Anterior cingulate cortex (tissue), 58 donors: ENCODE results near the gene SLC18A3.
A peak's percentile ranks its signal among the peaks of the same experiment; 100 is the strongest.

Experiments used
- DNase-seq, 58 donors: peaks; one replicate each; lab custom pipeline; 2025; lab: John Stamatoyannopoulos, UW

The SLC18A3 gene

DNA sequence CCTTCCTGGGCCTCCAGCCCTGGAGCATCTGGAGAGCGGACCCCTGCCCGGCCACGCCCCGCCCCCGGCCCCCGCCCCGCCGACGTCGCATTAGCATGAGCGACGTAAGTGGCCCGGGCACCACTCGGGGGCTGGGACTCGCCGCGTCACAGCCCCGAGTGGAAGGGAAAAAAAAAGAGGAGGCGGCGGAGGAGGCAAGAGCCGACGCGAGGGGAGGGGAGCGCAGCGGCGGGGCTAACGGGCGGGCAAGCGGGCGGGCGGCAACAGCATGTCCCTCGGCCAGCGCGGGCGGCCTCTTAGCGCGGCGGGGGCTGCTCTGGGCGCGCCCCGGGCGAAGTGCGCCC is at the start of gene SLC18A3:
SLC18A3 (plus strand) TSS at position 197 of the 344 bp plus-strand sequence. CDS start 431 bp downstream, outside the sequence.
- DNase-seq, result no peak

DNA sequence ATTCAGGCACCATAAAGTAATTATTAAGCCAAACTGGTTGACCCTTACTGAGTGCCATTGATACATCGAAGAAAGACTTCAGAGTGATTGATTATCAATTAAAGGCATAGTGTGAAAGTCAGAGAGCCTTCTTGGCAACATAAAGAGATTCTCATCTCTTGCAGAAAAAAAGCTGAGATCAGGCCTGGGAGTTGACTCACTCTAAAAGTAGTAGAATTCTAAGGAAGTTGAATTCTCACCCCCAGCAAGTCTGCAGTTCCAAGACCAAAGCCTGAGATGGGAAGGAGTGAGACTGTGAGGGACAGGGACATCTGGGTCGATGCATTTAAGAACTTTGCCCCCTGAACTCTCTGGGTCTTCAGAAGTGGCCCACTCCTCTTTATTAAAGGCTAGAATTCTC is 49.6 kb upstream of the SLC18A3 start:
- no peak for DNase-seq

DNA sequence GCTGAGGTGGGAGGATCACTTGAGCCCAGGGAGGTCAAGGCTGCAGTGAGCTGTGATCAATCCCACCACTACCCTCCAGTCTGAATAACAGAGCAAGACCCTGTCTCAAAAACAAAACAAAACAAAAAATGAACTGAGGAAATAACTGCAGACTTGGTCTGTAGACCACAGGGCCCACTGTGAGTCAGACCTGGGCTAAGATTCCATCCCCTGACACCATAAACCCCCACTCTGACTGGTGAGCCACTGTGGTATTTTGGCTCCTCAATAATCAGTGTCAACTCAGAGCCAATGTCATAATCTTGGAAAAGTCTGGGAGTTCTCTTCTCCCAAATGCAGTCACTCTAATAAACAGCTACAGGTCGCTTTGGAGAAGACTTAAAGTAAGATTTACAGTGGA is 47.2 kb upstream of the SLC18A3 start:
- DNase-seq, result no peak

DNA sequence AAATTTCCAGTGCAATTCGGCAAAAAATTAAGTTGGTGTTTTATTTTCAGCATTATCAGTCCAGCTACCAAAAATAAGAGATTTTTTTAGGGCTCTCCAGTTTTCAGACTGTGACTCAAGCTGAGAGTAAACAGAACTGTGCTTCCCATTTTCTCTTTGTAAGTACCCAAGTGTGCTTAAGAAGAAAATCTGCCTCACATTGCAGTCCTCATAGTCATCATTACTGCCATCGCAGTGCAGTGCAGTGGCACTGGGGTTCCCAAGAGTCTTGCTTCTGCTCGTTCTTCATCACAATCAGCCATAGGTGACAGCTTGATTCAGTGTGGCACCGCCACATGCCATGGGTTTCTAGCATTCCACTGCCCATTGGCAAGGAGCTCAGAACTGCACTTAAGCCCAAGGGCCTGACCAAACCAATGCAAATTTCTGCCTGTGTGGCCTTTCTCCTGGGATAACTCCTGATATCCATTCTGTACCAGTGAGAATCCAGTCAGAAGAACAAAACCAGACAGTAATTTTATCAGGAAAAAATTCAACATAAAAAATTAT is 45.6 kb upstream of the SLC18A3 start:
- DNase-seq, result no peak

DNA sequence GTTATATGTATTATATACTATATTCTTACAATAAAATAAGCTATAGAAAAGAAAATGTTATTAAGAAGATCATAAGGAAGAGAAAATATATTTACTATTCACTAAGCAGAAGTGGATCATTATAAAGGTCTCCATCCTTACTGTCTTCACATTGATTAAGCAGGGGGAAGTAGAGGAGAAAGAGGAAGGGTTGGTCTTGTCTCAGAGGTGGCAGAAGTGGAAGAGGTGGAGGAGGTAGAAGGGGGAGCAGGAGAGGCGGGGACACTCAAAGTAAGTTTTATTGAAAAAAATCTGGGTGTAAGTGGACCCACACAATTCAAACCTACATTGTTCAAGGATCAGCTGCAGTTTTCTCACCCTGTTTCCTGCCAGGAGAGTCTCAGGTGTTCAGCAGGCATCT is 42.3 kb upstream of the SLC18A3 start:
- no peak for DNase-seq

DNA sequence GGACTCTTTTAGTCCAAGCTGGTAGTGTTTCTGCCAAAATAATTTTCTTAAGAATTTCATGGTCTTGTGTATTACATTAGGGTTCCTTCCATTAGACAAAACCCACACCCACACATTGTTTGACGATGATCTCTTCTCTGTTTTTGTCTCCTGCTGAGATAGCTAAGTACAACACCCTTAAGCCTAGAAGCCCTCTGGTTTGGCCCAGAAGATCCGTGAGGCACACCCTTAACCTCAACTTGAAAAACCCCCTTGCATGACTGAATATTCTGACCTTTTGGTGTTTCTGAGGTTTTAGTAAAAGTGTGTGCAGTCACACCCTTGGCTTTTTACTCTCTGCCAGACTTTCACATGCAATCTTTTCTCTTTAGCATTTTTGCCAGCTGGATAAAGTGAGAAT is 41.9 kb upstream of the SLC18A3 start:
- no peak for DNase-seq

DNA sequence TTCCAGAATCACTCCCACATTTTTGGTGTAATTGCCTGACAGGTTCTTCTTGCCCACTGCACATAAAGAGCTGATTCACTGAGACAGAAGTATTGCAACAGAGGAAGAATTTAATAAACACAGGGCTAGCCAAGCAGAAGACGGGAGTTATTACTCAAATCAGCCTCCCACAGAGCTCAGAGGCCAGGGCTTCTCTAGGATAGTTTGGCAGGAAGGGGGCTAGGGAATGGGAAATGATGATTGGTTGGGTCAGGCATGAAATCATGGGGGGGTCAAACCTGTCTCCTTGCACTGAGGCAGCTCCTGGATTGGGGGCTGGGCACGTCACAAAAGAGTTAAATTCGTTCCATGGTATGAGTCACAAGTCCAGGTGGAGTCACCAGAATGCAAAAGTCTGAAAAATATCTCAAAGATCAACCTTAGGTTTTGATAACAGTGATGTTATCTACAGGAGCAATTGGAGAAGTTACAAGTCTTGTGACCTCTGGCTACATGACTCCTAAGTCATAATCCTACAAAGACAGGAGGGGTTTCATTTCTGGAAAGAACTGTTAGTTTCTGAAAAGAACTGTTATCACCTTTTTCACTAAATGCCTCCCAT is 41.0 kb upstream of the SLC18A3 start:
- DNase-seq, result peak in 2 of 58 donors; percentile 3 to 10

DNA sequence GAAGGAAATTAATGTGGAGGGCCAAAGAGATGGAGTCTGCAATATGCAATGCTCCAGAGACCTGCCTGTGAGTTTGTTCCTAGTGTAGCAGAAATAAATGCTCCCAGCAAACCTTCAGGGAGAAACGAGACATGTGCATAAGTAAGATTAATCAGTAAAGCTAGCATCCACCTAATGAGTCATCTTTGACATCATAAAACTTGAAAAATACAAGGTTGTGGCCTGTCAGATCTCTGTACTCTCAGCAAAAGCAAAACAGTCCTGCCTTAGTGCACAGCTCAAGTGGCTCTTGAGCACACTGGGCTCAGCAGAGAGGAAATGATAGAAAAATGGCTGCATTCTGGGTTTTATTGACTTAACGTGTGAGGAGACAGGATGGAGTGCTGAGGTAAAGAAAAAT is 38.7 kb upstream of the SLC18A3 start:
- DNase-seq, result no peak

DNA sequence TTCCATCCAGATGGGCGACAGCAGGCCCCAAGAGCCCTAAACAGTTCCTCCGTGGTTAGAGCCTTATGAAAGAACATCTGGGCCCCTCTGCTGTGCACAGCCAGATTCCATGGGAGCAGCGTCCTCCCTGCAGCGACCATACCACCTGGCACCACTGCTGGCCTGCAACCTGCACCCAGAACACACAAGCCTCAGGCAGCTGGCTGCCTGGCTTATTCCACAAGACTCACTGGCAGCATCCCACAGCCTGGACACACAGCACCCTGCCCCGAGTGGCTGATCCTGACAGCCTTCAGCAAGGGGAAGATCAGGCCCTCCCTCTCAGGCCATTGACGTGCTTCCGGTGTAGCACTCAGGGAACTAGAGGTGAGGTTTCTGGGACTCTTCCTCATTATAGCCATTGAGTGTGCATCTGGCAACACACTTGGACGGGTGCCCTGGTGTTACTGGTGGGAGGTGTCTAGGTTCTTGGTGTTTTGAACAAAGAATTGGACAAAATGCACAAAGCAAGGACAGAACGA is 37.5 kb upstream of the SLC18A3 start:
- DNase-seq, result no peak

DNA sequence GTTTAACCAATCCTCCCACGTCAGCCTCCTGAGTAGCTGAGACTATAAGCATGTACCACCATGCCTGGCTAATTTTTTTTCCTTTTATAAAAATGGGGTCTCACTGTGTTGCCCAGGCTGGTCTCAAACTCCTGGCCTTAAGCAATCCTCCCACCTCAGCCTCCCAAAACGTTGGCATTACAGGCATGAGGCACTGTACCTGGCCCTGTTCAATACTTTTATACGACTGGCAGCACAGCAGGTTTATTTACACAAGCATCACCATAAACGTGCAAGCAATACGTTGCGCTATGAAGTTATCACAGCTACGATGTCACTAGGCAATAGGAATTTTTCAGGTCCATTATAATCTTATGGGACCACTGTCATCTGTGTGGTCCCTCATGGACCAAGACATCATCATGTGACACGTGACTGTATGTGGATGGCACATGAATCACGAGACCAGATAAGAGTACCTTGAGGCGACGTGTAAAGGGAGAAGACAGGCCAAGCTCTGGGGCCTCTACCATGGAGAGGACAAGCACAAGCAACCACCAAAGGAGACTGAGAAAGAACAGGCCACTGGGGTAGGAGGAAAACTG is 34.5 kb upstream of the SLC18A3 start:
- DNase-seq, result no peak

DNA sequence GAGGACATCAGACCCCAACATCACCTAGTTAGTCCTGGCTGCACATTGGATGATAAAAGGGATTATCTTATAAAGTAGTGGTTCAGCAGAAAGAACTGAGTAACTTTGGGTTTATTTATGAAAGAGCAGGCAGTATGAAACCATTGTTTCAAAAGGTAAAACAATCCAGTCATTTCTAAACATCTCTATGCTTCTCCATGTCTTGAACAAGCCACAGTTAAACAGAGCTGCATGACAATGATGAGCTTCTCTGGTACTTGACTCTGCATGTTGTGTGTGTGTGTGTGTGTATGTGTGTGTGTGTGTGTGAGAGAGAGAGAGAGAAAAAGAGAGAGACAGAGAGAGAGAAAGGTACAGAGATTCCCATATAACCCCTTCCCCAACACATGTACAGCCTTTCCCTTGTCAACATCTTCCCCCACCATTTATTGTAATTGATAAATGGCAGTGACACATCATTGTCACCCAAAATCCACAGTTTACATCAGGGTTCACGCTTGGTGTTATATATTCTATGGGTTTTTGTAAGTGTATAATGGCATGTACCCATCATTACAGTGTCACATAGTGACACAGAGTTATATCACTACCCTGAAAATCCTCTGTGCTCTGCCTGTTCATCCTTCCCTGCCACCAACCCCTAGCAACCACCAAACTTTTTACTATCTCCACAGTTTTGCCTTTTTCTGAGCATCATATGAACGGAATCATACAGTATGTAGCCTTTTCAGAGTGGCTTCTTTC is 32.8 kb upstream of the SLC18A3 start:
- no peak for DNase-seq

DNA sequence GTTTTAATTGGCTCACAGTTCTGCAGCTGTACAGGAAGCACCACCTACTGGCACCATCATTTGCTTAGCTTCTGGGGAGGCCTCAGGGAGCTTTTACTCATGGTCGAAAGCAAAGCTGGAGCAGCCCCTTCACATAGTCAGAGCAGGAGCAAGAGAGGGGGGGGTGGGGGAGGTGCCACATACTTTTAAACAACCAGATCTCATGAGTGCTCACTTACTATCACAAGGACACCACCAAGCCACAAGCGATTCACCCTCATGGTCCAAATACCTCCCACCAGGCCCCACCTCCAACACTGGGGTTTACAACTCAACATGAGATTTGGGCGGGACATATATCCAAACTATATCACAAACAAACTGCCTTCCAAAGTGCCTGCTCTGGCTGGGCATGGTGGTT is 31.7 kb upstream of the SLC18A3 start:
- DNase-seq, result no peak

DNA sequence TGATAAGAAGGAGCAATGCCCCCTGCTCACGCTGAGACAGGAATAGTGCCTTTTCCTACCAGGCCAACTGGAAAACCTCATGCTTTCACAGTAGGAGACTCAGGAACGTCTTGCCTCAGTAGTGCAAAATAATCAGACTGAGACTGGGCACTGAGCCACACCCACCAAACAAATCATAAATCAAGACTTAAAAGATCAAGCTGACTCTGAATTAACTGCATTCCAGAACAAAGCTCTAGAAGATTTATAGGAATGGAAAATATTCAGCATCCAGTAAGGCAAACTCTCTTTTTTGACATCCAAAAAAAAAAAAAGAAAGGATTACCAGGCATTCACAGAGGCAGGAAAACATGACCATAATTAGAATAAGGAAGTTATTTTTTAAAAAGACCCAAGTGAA is 30.5 kb upstream of the SLC18A3 start:
- no peak for DNase-seq

DNA sequence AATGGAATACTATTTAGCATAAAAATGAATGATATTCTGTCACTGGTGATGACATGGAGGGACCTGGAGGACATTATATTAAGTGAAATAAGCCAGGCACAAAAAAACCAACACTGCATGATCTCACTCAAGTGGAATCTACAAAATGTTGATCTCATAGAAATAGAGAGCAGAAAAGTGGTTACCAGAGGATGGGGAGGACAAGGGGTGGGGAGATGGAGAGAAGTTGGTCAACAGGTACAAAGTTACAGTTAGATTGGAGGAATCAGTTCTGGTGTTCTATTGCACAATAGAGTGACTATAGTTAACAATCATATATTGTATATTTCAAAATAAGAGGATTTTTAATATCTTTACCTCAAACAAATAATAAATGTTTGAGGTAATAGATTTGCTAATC is 24.7 kb upstream of the SLC18A3 start:
- no peak for DNase-seq

DNA sequence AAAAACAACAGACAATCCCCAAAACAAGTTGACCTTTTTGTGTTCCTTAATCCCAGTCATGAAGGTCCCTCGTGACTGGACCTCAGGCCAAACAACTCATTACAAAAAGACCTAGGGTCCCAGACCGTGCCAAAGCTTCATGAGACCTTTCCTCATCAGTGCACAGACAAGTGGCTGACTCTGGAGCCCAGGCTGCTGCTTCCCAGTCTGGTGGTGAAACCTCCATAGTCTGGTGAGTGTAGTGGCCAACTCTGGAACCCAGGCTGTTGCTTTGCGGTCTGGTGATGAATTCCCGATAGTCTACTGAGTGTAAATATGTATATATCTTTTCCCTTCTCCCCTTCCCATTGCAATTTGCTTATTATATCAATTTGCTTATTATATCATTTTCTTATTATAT is 22.1 kb upstream of the SLC18A3 start:
- no peak for DNase-seq

DNA sequence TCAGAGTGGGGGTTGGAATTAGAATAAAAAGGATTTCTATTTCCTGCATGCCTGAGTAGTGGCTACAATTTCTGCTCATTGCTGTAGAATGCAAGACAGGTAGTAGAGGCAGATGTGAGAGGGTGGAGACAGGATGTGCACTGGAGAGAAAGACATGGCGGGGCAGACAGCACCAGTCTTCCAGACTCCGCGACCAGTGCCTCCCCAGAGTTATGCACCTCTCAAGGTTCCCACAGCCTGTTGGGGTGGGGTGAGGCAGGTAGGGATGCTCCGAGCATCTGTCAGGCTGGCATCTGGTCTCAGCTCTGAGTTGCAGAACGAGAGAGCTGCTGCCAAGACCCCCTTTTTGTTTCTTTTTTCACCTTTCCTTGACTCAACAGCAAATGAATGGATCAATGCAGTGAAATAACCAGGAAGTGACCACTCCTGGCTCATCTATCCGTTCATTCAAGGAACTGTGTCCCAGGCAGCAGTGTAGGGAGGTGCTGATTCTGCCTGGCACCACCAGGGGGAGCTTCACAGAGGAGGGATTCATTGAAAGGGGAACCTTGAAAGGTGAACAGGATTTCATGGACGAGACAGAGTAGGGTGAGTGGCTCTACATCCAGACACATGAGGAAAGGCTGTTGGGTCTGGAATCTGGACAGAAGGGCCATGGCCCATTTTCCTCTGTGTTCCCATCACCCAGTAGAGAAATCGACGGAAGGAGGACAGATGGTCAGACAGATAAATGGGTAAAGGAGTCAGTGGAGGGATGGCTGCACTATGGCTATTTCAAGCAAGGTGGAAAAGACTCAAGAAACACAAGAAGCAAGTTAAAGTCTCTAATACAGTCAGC is 17.2 kb upstream of the SLC18A3 start:
- peak in 25 of 58 donors; percentile 4 to 56 (median 16) for DNase-seq

DNA sequence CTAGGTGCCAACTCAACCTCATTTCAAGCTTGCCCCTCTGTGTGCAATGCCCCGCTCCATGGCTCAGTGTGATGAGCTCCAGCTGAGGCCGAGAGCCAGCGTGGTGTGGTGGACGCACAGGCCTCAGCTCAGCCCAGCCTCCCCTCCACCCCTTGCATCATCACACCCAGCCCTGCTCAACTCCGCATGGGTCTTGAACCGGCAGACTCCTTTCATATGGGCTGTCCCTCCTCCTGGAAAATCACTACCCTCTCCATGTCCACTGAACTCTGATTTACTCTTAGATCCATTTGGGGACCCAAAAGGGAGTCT is 16.6 kb upstream of the SLC18A3 start:
- no peak for DNase-seq

DNA sequence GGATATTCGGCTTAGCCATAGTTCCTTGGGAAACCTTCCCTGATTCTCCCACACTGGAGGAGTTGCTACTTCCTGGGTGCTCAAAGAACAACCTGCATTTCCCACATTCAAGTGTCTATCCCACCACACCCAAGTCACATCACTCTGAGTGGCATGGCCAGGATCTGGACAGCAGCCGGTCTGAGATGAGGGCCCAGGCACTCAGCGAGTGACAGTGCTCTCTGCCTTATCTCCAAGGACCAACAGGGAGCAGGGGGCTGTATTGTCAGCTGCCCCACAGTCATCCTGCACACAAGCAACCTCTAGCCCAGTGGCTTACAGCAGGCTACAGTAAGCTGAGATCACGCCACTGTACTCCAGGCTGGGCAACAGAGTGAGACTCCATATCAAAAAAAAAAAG is 16.1 kb upstream of the SLC18A3 start:
- DNase-seq, result no peak

DNA sequence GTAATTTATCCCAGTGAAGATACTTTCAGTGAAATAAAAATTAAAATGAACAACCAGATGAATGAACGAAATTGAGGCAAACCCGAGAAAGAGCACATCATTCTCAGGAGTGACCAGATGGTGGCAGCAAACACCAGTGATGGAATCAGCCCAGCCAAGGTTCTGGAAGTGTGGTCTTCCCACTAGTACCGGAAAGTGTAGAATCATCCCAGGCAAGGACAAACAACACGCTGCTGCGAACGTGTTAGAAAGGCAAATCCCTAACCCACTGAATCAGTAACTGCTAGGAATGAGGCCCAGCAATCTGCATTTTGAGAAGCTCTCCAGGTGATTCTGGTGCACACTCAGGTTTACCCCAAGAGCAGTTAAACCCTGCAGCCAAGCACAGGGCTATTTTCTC is 15.5 kb upstream of the SLC18A3 start:
- DNase-seq, result peak in 37 of 58 donors; percentile 6 to 63 (median 18)

DNA sequence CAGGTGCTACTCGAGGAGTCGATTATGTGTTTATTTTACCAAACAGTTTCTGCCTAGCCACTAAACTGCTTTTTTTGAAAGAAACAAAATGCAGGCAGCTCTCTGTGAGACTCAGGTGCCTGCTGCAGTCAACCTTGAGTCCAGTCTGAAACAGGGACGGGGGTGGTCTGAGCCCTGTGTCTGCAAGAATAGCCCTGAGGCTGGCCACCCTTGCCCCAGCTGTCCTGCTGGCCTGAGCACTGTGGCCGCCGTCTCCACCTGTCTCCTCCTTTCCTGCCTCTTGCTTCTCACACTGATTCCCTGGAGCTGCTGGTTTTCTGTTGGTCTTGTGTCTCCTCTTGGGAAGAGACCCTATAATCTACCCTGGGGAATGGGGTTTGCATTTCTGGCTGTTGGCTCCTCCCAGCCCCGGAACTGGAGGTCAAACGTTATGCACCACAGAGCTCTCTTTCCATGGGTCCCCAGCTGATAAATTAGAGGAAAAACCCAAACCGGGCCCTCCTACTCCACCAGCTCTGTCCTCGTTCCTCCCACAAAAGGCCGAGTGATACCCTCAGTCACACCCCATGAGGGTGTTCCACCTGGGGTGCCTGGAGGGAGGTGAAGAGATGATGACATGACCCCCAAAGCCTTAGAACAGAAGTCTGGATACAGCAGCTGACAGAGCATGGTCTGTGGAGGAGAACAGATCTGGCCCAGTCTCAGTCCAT is 15.0 kb upstream of the SLC18A3 start:
- no peak for DNase-seq
